ENCODE results near the gene LHX1.

- TF ChIP-seq EP300 (IDR thresholded peaks at IDR 0.05) (no peak), CTCF (IDR thresholded peaks at IDR 0.05) (no peak), POLR2A (IDR thresholded peaks at IDR 0.05) (no peak)
These were observed 4.9 kb upstream of the LHX1 start for GRCh38 chr17:36932383-36932693.
